GM21576 (cell line): ENCODE measurements around the gene MYMX.
"Not testable (repeated sequence)": the region's sequence is repeated elsewhere in the genome, so short reads cannot be mapped to it uniquely, and the experiment has no call there.

ENCODE experiments used
- ATAC-seq: cut with Tn5 transposase; IDR thresholded peaks from one replicate; pipeline ENCODE4 v1.9.1; 2021; ENCODE audit warnings: mild to moderate bottlenecking, moderate library complexity; ENCODE audit not compliant: unreplicated experiment

The MYMX gene

GRCh38 chr6:44185953-44186634 lies 30.6 kb upstream of the MYMX start:
- ATAC-seq: no peak

- ATAC-seq: no peak
Measured at GRCh38 chr6:44186635-44187025, 30.1 kb upstream of the MYMX start.

DNA sequence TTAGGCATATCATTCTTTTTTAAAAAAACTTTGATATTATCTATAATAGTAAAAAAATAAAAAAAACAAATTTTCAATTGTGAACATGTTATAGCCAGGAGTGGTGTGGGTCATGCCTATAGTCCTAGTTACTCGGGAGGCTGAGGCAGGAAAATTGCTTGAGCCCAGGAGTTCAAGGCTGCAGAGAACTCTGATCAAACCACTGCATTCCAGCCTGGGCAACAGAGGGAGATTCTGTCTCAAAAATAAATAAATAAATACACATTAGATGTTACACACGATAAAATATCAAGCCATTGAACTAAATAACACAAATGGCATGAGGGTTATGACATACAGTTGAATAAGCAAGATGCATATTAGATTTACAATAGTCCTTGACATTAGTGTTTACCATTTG lies 27.9 kb upstream of the MYMX start:
- no peak for ATAC-seq

GRCh38 chr6:44189257-44189656 lies 27.5 kb upstream of the MYMX start:
- ATAC-seq: no peak

DNA sequence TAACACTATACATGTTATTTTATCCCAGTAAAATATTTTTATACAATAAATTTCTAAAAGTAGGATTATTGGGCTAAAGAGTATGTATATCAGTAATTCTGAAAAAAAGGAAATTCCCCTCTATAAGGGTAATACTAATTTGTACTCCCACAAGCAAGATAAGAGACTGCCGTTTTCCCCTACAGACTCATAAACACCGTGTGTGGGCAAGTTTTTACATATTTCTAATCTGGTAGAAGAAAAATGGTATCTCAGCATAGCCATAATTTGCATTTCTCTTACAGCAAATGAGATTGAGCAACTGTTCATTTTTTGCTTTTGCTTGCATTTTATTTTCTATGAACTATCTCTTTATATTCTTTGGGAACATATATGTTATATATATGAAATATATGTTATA lies 26.0 kb upstream of the MYMX start:
- ATAC-seq: peak; percentile 62

GRCh38 chr6:44192428-44193041 lies 24.2 kb upstream of the MYMX start:
- no peak for ATAC-seq

GRCh38 chr6:44193307-44193910 lies 23.3 kb upstream of the MYMX start:
- no peak for ATAC-seq

DNA sequence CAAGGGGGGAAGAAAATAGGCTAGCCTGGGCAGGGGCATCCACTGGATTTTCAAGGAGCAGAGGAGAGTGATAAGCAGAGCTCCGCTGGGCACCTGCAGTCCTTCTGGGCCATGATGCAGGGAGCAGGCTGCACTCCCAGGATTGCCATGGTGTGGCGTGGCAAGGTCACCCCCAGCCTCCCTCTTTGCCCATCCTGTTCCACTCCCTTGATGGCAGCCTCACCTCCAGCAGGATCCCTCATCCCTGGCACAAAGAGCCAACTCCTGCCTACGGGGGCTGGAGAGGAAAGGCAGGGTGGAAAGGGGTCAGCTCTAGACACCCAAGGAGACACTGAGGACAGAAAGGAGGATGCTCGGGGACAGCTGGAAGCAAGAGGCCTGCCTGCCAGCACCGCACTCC lies 22.4 kb upstream of the MYMX start:
- no peak for ATAC-seq

GRCh38 chr6:44196351-44196750 lies 20.4 kb upstream of the MYMX start:
- not testable (repeated sequence) for ATAC-seq

GRCh38 chr6:44198684-44199083 lies 18.0 kb upstream of the MYMX start:
- ATAC-seq: no peak

GRCh38 chr6:44199883-44200282 lies 16.8 kb upstream of the MYMX start:
- ATAC-seq: no peak

DNA sequence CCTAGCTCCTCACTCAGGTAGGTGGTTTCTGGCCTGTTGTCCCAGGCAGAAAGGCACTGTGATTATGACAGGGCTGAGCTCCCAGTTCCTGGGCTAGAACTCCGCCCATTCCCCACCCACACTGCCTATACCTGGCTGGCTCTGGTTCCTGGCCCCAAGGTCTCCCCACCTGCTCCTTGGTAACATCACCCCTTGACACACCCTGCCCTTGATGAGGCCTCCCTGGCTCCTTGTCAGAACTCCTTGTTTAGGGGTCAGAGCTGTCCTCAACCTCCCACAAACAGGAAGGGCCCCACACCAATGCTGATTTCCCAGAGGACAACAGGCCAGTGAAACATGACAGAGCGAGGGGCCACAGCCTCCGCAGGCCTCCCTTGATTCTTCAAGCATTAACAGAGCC lies 15.5 kb upstream of the MYMX start:
- ATAC-seq: no peak

DNA sequence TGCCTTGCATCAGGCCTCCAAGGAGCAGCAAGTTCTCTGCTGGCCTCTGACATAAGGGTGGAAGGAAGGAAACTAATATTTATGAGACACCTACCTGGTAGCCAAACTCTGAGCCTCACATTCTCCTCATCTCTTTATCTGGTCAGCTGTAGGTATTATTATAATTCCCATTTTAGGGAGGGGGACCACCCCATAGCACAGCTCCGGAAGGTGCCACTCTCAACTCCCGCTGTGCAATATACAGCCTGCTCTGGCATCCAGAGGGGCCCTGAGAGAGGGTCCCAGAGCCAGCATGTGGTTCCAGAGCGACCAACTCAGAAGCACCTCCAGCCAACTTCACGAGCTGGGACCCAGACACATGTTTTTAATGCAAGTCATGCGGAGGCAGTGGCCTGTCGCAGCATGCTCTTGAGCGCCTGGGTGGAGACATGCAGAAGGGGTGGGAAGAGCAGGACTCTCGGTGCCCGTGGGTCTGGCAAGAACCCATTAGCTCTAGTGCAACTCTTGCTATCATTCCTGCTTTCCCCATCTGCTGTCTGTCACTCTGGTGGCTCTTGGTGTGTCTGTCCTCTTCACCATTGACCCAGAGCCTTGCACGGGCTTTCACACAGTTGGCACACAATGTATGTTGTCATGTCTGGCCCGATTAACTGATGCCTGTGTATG lies 15.0 kb upstream of the MYMX start:
- ATAC-seq: no peak

GRCh38 chr6:44202332-44202971 lies 14.3 kb upstream of the MYMX start:
- ATAC-seq: no peak

- ATAC-seq: no peak
Measured at GRCh38 chr6:44202972-44203750, 13.6 kb upstream of the MYMX start.

DNA sequence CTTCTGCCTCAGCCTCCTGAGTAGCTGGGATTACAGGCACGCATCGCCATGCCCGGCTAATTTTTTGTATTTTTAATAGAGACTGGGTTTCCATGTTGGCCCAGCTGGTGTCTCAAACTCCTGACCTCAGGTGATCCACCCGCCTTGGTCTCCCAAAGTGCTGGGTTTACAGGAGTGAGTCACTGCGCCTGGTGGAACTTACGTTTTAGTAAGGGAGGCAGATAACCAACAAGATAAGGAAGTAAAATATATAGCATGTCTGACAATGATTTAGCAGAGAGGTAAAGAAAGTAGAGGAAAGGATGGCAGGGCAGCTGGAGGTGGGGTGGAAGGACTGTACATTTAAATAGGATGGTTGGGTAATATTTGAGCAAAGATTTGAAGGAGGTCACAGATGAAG lies 12.8 kb upstream of the MYMX start:
- ATAC-seq: no peak

DNA sequence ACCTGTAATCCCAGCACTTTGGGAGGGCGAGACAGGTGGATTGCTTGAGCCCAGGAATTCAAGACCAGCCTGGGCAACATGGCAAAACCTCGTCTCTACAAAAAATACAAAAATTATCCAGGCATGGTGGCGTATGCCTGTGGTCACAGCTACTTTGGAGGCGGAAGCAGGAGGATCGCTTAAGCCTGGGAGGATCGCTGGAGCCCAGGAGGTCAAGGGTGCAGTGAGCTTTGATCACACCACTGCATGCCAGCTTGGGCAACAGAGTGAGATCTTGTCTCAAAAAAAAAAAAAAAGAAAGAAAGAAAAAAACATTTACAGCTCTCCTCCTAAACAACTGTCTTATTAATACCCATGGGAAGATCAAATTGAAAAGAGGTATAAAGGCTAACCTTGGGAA lies 8.8 kb upstream of the MYMX start:
- no peak for ATAC-seq

GRCh38 chr6:44211284-44211683 lies 5.4 kb upstream of the MYMX start:
- ATAC-seq: no peak

GRCh38 chr6:44214307-44214706 lies 2.4 kb upstream of the MYMX start:
- no peak for ATAC-seq

DNA sequence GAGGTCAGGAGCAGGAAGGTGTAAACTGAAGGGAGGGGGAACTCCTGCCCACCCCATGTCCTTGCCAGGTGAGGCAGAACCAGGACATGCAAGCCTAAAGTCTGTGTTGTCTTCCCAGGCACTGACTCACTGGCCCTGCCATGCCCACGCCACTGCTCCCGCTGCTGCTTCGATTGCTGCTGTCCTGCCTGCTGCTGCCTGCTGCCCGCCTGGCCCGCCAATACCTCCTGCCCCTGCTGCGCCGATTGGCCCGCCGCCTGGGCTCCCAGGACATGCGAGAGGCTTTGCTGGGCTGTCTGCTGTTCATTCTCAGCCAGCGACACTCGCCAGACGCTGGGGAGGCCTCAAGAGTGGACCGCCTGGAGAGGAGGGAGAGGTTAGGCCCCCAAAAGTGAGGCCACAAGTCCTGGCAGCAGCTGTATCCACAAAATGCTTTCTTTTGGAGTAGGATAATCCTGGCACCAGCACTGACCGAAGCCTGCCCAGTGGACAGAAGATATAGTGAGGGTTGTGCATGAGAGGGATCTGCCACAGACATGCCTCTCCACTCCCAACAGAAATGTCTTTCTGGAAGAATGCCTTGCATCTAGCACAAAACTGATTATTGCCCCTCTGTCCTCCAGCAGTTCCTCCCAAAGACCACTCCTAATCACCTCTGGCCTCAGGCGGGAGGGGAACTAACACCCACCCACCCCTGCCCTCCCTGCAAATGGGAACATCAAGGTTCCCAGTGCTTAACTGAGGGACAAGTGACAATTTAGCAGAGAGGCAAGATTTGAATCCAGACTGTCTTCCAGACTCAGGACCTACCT lies 812 bp downstream of the MYMX start:
- no peak for ATAC-seq
